Stimulated activated naive B cell treated with anti-CD40 and anti-IgM and Interleukin-4, amounts not matched to agents 10 μg/mL and 1 μg/mL and 100 μg/mL, for 72 hours (primary cell): Measurements from ENCODE around the gene AASS.
"Not testable (repeated sequence)": the region's sequence is repeated elsewhere in the genome, so short reads cannot be mapped to it uniquely, and the experiment has no call there.

Experiments used
- ATAC-seq, 2 donors: fragments of 150-1000 bp; cut with Tn5 transposase; replicated peaks; 2 replicates each; pipeline ENCODE4 v1.10.0; 2021; ENCODE audit warnings: moderate library complexity in 1 of 2
- DNase-seq: peaks from one replicate; pipeline ENCODE4 v3.0.0; 2021
- H3K27ac Mint-ChIP-seq: one replicate; pipeline ENCODE4 v1.8.0; 2022; ENCODE audit warnings: mild to moderate bottlenecking, mixed read lengths
- H3K27me3 Mint-ChIP-seq, 2 donors: one replicate each; pipeline ENCODE4 v1.8.0; 2022; ENCODE audit warnings: mixed read lengths in 2 of 2
- H3K36me3 Mint-ChIP-seq, 2 donors: one replicate each; pipeline ENCODE4 v1.8.0; 2022; ENCODE audit warnings: mixed read lengths in 2 of 2, mild to moderate bottlenecking in 1 of 2
- H3K4me1 Mint-ChIP-seq, 2 donors: one replicate each; pipeline ENCODE4 v1.8.0; 2022; ENCODE audit warnings: mixed read lengths in 2 of 2, mild to moderate bottlenecking in 1 of 2
- H3K4me3 Mint-ChIP-seq, 2 donors: one replicate each; pipeline ENCODE4 v1.8.0; 2022; ENCODE audit warnings: mild to moderate bottlenecking in 2 of 2, mixed read lengths in 2 of 2, moderate library complexity in 1 of 2
- H3K9me3 Mint-ChIP-seq, 2 donors: one replicate each; pipeline ENCODE4 v1.8.0; 2022; ENCODE audit warnings: mixed read lengths in 2 of 2, mild to moderate bottlenecking in 1 of 2

Gene AASS

DNA sequence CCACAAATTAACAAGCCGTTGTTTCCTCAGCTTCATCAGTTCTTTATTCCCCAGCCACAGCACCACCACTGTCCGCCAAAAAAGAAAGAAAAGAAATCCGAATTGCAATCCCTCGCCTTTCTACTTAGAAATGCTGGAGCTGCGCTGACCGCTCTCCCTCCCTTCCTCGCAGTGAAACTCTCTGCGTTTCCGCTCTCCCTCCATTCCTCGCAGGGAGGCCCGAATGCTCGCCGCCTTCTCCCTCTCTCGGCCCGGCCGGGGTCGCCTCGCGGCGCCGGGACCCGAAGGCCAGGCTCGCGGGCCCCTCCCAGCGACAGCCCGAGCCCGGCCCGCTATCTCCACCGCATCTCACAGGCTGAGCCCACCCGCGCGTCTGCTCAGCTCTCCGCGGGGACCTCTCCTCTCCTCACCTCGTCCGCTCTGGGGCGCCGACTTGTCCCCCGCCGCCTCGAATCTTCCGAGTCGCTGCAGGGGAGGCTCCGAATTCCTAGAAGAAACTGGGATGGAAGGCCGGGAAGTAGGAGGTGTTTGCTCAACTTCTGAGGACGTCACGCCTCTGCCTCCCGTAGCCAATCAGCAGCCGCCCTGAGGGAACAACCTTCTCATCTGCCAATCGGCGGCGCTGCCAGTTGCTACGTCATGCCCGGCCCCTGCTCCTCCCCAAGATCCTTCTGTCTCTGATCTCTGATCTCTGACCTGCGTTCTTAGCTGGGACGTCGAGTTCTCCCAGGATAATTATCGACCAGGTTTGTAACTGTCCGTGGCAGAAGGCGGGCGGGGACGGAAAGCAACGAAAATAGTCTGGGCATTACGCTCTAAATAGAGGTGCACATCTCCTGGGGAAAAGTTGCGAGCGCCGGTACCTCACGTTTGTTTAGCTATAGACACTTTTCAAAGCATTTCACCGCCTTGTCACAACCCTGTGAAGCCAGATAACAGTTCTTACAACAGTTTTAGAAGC, at the start of gene AASS:
Gene AASS (minus strand): TSS at position 499 of the 961 bp plus-strand sequence. CDS start 10,523 bp downstream, outside the sequence.
- Mint-ChIP-seq H3K9me3 (no peaks in the 10 kb centered on the region), H3K4me1 (peaks cover 3 to 12% of the 10 kb centered on the region in 2 donors), H3K27ac (peak within 1 kb of the TSS; percentile 64), H3K36me3 (no peaks in the 10 kb centered on the region), H3K27me3 (peaks cover 4 to 15% of the 10 kb centered on the region in 2 donors), H3K4me3 (peak within 1 kb of the TSS; percentile 96 to 100)
- ATAC-seq (peak; percentile 98), DNase-seq (peak; percentile 81)

DNA sequence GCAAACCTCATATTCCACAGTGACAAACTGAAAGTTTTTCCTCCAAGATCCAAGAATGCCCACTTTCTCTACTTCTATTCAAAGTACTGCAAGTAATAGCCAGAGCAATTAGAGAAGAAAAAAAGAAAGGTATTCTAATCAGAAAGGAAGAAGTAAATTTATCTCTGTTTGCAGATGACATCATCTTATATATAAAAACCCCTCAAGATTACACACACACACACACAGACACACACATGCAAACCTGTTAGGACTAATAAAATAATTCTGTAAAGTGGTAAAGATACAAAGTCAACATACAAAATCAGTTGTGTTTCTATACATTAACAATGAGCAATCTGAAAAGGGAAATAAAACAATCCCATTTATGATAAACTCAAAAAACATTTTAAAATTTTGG, 44.7 kb upstream of the AASS start:
- ATAC-seq: no peak
- DNase-seq: no peak

DNA sequence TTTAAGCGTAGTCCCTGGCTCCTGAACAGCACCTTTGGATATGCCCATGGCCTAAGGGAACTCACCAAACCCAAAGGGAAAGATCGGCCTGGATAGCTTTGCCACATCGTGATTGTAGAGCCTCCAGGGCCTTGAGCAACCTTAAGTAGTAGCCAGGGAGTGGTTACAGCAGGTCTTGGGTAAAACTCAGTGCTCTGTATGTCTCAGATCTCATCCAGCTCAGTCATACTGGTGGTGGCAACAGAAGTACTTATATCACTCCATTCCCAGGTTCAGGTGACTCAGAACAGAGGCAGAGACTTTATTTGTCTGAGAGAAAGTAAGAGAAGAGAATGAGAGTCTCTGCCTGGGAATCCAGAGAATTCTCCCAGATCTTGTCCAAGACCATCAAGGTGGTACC, 39.1 kb upstream of the AASS start:
- ATAC-seq: no peak
- H3K9me3 Mint-ChIP-seq: no peaks in the 10 kb centered on the region
- no peak overlapping the region for H3K27ac Mint-ChIP-seq
- no peak for DNase-seq
- H3K36me3 Mint-ChIP-seq: no peaks in the 10 kb centered on the region
- H3K4me1 Mint-ChIP-seq: no peaks in the 10 kb centered on the region
- peaks cover 14 to 18% of the 10 kb centered on the region in 2 donors for H3K27me3 Mint-ChIP-seq
- H3K4me3 Mint-ChIP-seq: no peak overlapping the region

More for the DNA sequence above, 44.7 kb upstream of the AASS start:
- Mint-ChIP-seq H3K27me3 (peaks cover 0 to 3% of the 10 kb centered on the region in 2 donors), H3K36me3 (no peaks in the 10 kb centered on the region), H3K4me3 (no peak overlapping the region), H3K9me3 (peaks cover 12 to 17% of the 10 kb centered on the region in 2 donors), H3K4me1 (no peaks in the 10 kb centered on the region), H3K27ac (no peak overlapping the region)

DNA sequence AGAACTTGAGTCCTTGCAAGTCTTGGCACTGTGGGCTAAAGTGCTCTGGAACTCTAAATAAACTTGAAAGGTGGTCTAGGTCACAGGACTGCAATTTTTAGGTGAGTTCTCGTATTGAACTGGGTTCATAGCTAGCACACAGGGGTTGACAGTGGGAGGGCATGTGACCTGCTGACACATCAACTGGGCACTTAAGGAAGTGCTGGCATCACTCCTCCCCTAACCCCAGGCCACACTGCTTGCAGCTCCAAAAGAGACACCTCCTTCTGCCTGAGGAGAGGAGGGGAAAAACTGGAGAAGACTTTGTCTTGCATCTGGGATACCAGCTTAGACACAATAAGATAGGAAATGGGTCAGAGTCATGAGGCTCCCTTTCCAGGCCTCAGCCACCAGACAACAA, 38.0 kb upstream of the AASS start:
- Mint-ChIP-seq H3K4me1 (no peaks in the 10 kb centered on the region), H3K27me3 (peaks cover 14 to 18% of the 10 kb centered on the region in 2 donors), H3K36me3 (no peaks in the 10 kb centered on the region), H3K4me3 (no peak overlapping the region), H3K27ac (no peak overlapping the region), H3K9me3 (peaks cover 0 to under 1% of the 10 kb centered on the region in 2 donors)
- ATAC-seq (no peak), DNase-seq (no peak)

DNA sequence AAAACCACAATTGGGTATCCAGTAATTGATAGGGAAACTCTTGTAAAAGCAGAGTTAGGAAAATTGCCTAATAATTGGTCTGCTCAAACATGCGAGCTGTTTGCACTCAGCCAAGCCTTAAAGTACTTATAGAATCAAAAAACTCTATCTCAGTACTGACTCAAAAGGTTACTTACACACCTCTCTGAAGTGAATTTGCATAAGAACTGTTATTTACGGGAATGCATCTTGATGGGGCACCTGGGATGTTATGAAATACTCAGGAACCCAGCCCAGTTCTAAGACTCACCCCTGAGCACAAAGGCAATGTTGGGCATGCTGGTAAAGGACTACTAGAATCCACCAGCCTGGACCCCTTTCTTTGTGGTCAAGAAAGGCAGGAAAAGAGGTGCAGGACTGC, 28.1 kb upstream of the AASS start:
- H3K9me3 Mint-ChIP-seq, H3K27ac Mint-ChIP-seq, H3K36me3 Mint-ChIP-seq, H3K4me1 Mint-ChIP-seq, ATAC-seq, H3K4me3 Mint-ChIP-seq, DNase-seq: not testable (repeated sequence)
- H3K27me3 Mint-ChIP-seq: peaks cover 0 to 11% of the 10 kb centered on the region in 2 donors

DNA sequence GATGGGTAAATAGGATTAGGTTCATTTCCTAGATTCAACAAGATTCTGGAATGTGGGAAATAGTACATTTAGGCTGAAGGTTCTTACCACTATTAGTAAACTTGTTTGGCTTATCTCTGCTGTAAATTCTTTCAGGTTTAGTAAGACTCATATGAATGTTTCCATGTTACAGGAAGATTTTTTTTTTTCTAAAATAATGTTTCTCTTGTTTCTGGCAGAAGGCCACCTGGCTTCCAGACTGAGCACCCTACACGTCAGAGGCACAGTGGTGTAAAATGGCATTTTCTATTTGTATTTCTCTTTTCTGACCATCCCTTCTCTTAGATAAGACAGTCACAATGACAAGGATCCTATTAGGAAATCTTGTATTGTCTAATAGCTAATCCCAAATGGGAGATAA, 22.7 kb upstream of the AASS start:
- H3K27me3 Mint-ChIP-seq: peaks cover 2 to 11% of the 10 kb centered on the region in 2 donors
- no peak overlapping the region for H3K4me3 Mint-ChIP-seq
- no peak for ATAC-seq
- H3K36me3 Mint-ChIP-seq: no peaks in the 10 kb centered on the region
- DNase-seq: no peak
- no peaks in the 10 kb centered on the region for H3K9me3 Mint-ChIP-seq
- no peak overlapping the region for H3K27ac Mint-ChIP-seq
- H3K4me1 Mint-ChIP-seq: no peaks in the 10 kb centered on the region

DNA sequence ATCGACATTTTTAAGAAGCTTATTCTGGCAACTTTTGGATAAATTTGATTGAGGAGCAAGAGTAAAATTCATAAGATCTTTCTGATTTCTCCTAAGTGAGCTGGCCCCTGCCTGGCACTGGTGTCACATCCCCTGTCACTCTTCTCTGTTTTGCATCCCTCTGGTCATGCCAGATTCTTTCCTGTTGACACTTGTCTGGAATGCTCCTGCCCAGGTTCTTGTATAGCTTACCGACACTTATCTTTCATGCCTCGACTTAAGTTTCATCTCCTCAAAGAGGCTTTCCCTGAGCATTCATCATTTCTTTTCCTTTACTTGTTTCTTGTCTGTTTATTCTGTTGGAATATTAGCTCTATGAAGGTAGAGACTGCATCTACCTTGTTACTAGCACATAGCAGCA, 22.2 kb upstream of the AASS start:
- Mint-ChIP-seq H3K27ac (no peak overlapping the region), H3K36me3 (no peaks in the 10 kb centered on the region), H3K4me1 (peaks cover 0 to under 1% of the 10 kb centered on the region in 2 donors), H3K4me3 (no peak overlapping the region), H3K27me3 (peaks cover 7 to 11% of the 10 kb centered on the region in 2 donors), H3K9me3 (no peaks in the 10 kb centered on the region)
- DNase-seq (no peak), ATAC-seq (no peak)

DNA sequence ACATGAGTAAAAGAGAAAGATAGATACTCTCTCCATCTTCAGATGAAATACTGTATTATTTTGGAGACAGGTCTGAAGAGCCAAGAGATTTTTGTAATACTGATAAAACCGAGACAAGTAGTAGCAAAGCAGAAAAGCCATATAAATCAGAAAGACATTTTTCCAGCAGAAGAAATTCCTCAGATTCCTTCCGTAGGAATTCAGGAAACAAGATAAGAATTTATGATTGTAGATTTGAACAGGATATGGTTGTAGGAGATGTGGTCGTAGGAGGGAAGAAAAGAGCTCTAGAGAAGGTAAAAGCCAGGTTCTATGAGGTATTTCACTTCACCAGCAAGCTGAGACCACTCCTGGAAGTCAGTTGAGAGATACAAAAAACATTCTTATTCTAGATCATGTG, 17.6 kb upstream of the AASS start:
- Mint-ChIP-seq H3K27me3 (peaks cover 13 to 19% of the 10 kb centered on the region in 2 donors), H3K27ac (no peak overlapping the region), H3K4me1 (peaks cover 0 to 2% of the 10 kb centered on the region in 2 donors), H3K4me3 (no peak overlapping the region), H3K9me3 (no peaks in the 10 kb centered on the region), H3K36me3 (no peaks in the 10 kb centered on the region)
- no peak for ATAC-seq
- DNase-seq: no peak

DNA sequence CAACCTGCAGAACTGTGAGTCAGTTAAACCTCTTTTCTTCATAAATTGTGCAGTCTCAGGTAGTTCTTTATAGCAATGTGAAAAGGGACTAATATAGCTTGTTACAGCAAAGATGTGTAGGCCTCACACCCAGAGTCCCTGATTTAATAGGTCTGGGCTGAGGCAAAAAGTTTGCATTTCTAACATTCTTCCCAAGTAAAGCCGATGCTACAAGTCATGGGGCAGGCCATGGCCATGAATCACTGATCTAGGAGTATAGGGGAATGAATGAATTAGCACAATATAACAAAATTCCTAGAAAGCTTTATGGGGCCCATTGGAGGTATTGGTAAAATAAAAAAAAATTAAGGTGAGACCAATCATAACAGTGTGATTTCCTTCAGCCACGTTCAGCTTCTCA, 11.5 kb upstream of the AASS start:
- Mint-ChIP-seq H3K4me3 (no peak overlapping the region), H3K4me1 (no peaks in the 10 kb centered on the region), H3K9me3 (no peaks in the 10 kb centered on the region), H3K27me3 (peaks cover 41% of the 10 kb centered on the region in 2 donors), H3K36me3 (no peaks in the 10 kb centered on the region), H3K27ac (no peak overlapping the region)
- ATAC-seq: no peak
- no peak for DNase-seq

DNA sequence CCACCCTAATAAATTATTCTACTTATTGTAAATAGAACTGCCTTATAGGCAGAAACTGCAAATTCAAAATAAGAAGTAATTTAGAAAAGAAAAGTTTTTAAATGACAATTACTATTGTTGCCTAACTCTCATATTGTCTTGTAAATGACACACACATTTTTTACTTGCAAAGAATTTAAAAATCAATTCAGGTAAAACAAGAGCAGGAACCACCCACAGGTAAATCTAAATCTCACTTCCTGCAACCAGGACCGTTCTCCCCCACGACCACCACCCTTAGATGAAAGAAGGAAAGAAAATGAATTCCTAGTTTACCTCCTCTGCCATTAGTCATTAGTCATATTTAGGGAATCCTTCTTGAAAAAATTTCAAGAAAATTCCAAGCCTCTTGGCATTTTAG, 4.8 kb upstream of the AASS start:
- DNase-seq (no peak), ATAC-seq (no peak)
- H3K4me3 Mint-ChIP-seq: no peak overlapping the region
- H3K9me3 Mint-ChIP-seq: no peaks in the 10 kb centered on the region
- H3K36me3 Mint-ChIP-seq: no peaks in the 10 kb centered on the region
- peaks cover 23 to 32% of the 10 kb centered on the region in 2 donors for H3K27me3 Mint-ChIP-seq
- H3K27ac Mint-ChIP-seq: no peak overlapping the region
- peaks cover 0 to 7% of the 10 kb centered on the region in 2 donors for H3K4me1 Mint-ChIP-seq

DNA sequence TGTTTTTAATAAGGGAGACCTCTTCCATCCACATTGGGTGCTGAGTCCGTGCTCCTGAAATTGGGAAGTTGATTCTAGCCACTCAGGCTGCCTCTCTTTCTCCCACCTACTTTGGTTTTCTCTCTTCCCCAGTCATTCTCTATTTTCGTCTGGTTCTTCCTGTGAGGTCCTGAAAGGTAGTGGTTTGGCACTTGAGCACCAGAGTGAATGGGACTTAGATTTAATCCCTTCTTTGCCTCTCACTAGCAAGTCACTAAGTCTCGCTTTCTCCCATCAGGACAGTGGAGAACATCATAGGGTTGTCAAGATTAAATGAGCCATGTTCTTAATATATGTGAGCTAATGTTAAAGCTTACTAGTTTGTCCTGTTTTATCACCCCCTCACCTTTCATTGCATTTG, 4.0 kb upstream of the AASS start:
- no peaks in the 10 kb centered on the region for H3K36me3 Mint-ChIP-seq
- H3K9me3 Mint-ChIP-seq: no peaks in the 10 kb centered on the region
- no peak for ATAC-seq
- H3K4me1 Mint-ChIP-seq: peaks cover 2 to 11% of the 10 kb centered on the region in 2 donors
- H3K27me3 Mint-ChIP-seq: peaks cover 20 to 29% of the 10 kb centered on the region in 2 donors
- H3K4me3 Mint-ChIP-seq: no peak overlapping the region
- DNase-seq: no peak
- no peak overlapping the region for H3K27ac Mint-ChIP-seq

DNA sequence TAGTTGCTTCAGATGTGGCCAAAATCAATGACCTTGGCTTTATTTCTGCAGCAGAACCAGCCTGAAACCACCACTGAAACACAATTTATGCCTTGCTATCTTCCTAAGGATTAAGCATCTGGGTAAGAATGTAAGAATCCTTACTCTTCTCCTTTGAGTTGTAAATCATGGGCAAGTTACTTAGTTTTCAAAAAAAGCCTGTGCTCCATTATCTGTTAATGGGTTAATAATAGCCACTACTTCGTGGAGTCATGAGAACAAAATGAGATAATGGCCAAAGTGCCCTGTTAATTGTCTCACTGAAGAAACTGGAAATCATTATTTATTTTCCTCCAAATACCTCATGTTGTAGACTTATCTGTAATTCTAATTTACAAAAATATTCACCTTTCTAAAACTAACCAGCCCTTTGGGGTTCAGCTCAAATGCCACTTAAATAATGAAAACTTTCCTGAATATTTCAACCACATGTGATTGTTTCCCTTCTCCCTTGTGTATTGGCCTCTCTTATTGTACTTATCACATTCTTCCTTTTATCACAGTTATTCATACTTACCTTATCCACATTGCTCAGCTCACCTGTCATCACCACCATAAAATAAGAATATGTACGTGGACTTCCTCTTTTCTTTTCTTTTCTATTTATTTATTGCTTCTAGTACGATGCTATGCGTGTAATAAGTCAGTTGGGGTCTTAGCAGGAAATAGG, 2.0 kb upstream of the AASS start:
- Mint-ChIP-seq H3K4me1 (peaks cover 3 to 12% of the 10 kb centered on the region in 2 donors), H3K36me3 (no peaks in the 10 kb centered on the region), H3K27me3 (peaks cover 7 to 17% of the 10 kb centered on the region in 2 donors), H3K9me3 (no peaks in the 10 kb centered on the region), H3K27ac (no peak overlapping the region), H3K4me3 (no peak overlapping the region)
- no peak for DNase-seq
- ATAC-seq: no peak

DNA sequence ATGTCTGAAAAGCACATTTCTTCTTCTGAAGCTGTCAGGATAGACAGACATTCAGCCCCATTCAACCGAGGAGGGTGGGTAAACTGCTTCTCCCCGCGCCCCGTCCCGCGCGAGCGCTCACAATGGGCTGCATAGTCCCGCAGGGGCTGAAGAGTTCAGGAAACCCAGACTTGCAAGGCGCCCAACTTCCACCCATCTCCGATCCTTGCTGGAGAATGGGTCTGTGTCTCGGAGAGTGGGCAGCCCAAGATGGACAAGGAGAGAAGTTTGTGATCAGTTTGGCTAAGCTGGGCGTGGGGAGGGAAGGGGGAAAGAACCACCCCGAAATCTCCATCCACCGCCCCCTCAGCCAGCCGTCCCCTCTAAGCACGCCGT, 686 bp downstream of the AASS start:
- ATAC-seq: peak; percentile 25 to 26
- Mint-ChIP-seq H3K9me3 (no peaks in the 10 kb centered on the region), H3K27ac (peak overlapping the region; percentile 64), H3K36me3 (no peaks in the 10 kb centered on the region), H3K4me3 (peak overlapping the region; percentile 96 to 100), H3K27me3 (peaks cover 4 to 15% of the 10 kb centered on the region in 2 donors), H3K4me1 (peaks cover 3 to 15% of the 10 kb centered on the region in 2 donors)
- peak; percentile 1 for DNase-seq

DNA sequence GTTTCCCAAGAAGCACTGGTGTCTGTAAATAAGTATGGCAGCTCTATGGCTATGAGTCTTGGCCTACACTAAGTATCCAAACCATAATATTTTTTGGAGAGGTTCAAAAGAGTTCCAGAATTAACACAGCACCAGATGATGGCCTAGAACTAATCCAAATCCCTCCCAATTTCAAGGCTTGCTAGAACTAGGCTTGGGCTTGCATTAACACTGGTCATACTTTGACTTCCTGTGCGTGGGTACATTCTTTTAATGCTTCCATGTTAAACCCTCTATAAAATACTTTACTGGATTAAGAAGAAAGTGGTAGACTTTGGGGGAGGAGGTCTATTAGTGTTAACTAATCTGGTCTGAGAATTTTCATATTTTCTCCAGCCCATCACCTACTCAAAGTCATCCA, 3.1 kb downstream of the AASS start:
- H3K4me1 Mint-ChIP-seq: peaks cover 14 to 32% of the 10 kb centered on the region in 2 donors
- no peak for ATAC-seq
- no peak overlapping the region for H3K27ac Mint-ChIP-seq
- no peaks in the 10 kb centered on the region for H3K36me3 Mint-ChIP-seq
- no peak for DNase-seq
- H3K4me3 Mint-ChIP-seq: no peak overlapping the region
- H3K27me3 Mint-ChIP-seq: peaks cover 0 to 5% of the 10 kb centered on the region in 2 donors
- H3K9me3 Mint-ChIP-seq: no peaks in the 10 kb centered on the region
